GM18505 (cell line): ENCODE data around the gene SEC22C.
A peak's percentile ranks its signal among the peaks of the same experiment; 100 is the strongest.
"Not testable (repeated sequence)": the region's sequence is repeated elsewhere in the genome, so short reads cannot be mapped to it uniquely, and the experiment has no call there.

Source experiments
- ATAC-seq: cut with Tn5 transposase; IDR thresholded peaks from one replicate; pipeline ENCODE4 v1.9.1; 2021; ENCODE audit not compliant: unreplicated experiment
- POLR2A ChIP-seq: IDR thresholded peaks from 4 replicates; pipeline ENCODE4 v1.6.1; 2011; ENCODE audit warnings: borderline replicate concordance; ENCODE audit not compliant: insufficient read depth, insufficient read length; ENCODE audit errors: extremely low read depth

SEC22C gene

GRCh38 chr3:42581709-42582473, at the start of gene SEC22C:
TSS of gene SEC22C (minus strand) at chr3:42581967. CDS start at chr3:42569046, 12,921 bp downstream.
- peak; percentile 83 for TF ChIP-seq POLR2A
- ATAC-seq: peak; percentile 91

GRCh38 chr3:42613462-42613861, 31.7 kb upstream of the SEC22C start:
- no peak for ATAC-seq
- no peak for TF ChIP-seq POLR2A

GRCh38 chr3:42612928-42613327, 31.2 kb upstream of the SEC22C start:
- no peak for ATAC-seq
- TF ChIP-seq POLR2A: no peak

GRCh38 chr3:42612217-42612616, 30.4 kb upstream of the SEC22C start:
- TF ChIP-seq POLR2A: no peak
- ATAC-seq: no peak

- TF ChIP-seq POLR2A: no peak
- no peak for ATAC-seq
Observed at GRCh38 chr3:42610976-42611375, 29.2 kb upstream of the SEC22C start.

- no peak for ATAC-seq
- TF ChIP-seq POLR2A: no peak
Observed at GRCh38 chr3:42608581-42608980, 26.8 kb upstream of the SEC22C start.

GRCh38 chr3:42605546-42606173, 23.9 kb upstream of the SEC22C start:
- ATAC-seq: no peak
- TF ChIP-seq POLR2A: no peak

GRCh38 chr3:42602961-42603360, 21.2 kb upstream of the SEC22C start:
- ATAC-seq: no peak
- TF ChIP-seq POLR2A: no peak

- ATAC-seq: no peak
- TF ChIP-seq POLR2A: no peak
Observed at GRCh38 chr3:42601896-42602581, 20.3 kb upstream of the SEC22C start.

GRCh38 chr3:42600958-42601675, 19.4 kb upstream of the SEC22C start:
- ATAC-seq: no peak
- no peak for TF ChIP-seq POLR2A

- peak; percentile 90 for ATAC-seq
- peak; percentile 90 for TF ChIP-seq POLR2A
Observed at GRCh38 chr3:42600111-42600957, 18.6 kb upstream of the SEC22C start, which contains the start of gene NKTR. TSS of gene NKTR (plus strand) at chr3:42600686. CDS start at chr3:42601007, 321 bp downstream.

- not testable (repeated sequence) for ATAC-seq
Observed at GRCh38 chr3:42597098-42597497, 15.3 kb upstream of the SEC22C start.
